CD4-positive, alpha-beta T cell treated with Interleukin-6 at 100 ng/mL for 8 hours (primary cell): ENCODE data around the gene GGA1.
A peak's percentile ranks its signal among the peaks of the same experiment; 100 is the strongest.
"Not testable (repeated sequence)": the region's sequence is repeated elsewhere in the genome, so short reads cannot be mapped to it uniquely, and the experiment has no call there.

Experiments
- DNase-seq: peaks from one replicate; pipeline ENCODE4 v3.0.0-alpha.2; 2020; ENCODE audit warnings: mixed read lengths, low spot score

GGA1 gene

DNA sequence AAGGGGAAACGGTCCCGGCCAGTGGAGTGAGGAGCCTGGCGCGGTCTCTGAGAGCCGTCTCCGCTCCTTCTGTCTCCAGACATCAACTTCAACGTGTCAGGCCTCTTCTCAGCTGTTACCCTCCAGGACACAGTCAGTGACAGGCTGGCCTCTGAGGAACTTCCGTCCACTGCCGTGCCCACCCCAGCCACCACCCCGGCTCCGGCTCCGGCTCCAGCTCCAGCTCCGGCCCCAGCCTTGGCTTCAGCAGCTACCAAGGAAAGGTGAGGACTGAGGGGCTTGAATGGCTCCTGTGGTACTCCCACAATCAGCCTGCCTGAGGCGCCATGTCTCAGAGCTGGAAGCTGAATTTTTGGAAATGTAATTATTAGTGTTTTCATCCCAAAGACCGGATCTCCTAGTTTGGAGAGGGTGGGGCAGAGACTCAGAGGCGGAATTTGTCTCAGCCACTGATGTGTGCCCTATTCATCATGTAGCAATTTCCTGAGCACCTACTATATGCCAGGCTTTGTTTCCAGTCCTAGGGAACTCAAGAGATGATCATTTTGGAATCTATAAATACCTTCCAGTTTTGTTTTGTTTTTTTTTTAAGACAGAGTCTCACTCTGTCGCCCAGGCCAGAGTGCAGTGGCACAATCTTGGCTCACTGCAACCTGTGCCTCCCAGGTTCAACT lies 42.0 kb downstream of the GGA1 start:
- DNase-seq: no peak

DNA sequence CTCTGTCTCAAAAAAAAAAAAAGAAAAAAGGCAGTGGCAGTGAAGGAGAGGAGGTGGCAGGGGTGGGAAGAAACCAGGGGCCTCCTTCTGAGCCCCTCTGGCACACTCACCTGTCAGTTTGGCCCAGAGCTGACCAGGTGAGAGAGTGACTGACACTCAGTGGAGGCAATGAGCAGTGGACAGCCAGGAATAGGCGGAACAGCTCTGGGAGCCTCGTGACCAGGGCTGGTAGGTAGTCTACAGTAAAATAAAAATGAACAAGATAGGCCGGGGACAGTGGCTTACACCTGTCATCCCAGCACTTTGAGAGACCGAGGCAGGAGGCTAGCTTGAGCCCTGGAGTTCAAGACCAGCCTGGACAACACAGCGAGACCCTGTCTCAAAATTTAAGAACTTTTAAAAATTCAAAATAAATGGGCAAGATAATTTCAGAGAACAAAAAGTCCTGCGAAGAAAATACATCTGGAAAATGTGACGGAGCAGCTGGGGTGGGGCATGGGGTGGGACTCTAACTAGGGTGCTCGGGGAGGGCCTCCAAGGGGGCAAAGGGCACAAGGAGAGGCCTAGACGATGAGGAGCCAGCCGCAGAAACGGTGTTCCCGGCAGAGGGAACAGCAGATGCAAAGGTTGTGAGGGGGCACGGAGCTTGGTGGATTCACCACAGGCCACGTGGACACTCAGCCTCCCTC lies 46.1 kb downstream of the GGA1 start:
- DNase-seq: no peak

DNA sequence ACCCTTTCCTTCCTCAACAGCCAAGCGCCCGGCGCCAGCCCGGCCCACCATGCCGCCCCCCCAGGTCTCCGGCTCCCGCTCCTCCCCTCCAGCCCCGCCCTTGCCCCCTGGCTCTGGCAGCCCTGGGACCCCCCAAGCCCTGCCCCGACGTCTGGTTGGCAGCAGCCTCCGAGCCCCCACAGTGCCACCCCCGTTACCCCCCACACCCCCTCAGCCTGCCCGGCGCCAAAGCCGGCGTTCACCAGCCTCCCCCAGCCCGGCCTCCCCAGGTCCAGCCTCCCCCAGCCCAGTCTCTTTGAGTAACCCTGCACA lies 46.6 kb downstream of the GGA1 start:
- no peak for DNase-seq

DNA sequence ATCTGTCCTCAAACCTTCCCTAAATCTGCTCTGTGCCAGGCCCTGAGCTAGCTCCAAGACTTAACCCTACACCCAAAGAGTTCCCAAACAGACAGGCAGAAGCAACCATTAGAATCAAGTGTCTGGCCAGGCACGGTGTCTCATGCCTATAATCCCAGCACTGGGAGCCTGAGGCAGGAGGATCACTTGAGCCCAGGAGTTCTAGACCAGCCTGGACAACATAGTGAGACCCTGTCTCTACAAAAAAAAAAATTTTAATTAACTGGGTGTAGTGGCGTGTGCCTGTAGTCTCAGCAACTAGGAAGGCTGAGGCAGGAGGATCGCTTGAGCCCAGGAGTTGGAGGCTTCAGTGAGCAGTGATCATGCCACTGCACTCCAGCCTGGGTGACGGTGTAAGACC lies 47.9 kb downstream of the GGA1 start:
- DNase-seq: not testable (repeated sequence)

DNA sequence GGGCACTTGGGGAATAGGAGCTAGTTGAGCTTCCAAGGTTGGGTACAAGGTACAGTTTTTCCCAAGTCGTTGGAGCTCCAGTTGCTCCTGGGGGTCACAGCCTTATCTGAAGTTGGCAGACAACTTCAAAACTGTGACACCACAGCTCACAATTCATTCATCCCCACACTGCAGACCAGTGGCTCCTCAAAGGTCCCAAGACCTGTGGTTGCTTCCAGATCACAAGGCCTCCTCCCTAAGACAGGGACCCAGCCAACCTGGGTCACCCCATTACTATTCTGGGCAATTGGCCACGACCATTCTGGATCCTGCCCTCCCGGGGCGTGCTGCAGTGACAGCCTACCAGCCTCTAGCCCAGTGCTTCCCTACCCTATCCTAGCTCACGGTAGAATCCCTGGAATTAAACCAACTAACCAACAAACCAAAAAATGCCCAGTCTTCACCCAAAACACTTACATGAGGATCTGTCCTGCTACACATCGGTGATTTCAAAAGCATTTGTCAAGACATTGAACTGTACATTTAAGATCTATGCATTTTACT lies 49.0 kb downstream of the GGA1 start:
- DNase-seq: no peak

DNA sequence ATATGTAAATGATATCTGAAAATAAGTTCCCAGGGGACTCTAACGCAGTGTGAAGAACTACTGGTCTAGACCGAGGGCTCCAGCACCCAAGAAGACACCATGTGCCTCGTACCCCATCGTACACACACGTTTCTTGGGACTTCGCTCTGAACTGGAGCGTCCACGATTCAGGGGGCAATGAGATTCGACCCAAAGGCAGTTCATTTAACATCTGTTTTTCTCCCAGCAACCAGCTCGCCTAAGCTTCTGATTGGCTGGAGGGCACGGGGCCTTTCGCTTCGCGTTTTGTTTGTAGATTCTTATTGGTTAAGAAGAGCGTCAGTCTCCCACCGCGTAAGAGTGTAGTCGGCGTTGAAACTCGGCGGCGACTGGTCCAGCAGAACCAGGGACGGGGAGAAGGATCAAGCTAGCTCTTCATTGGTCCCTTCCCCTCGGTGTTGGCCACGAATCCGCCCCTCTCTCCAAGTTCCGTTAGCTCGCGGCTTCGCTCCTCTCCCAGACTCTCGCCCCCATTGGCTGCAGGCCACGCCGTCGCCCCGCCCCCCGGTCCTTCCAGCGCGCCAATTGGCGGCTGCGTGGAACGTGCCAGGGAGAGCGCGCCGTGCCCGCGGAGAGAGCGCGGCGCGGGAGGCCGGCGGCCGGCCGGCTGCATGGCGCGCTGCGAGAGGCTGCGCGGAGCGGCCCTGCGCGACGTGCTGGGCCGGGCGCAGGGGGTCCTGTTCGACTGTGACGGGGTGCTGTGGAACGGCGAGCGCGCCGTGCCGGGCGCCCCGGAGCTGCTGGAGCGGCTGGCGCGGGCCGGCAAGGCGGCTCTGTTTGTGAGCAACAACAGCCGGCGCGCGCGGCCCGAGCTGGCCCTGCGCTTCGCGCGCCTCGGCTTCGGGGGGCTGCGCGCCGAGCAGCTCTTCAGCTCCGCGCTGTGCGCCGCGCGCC lies 49.8 kb downstream of the GGA1 start, which contains the start of gene PDXP:
Gene PDXP, plus strand, starts transcription at position 591 of the 933 bp plus-strand sequence. Its CDS starts 60 bp downstream, at position 651.
- peak; percentile 99 for DNase-seq

DNA sequence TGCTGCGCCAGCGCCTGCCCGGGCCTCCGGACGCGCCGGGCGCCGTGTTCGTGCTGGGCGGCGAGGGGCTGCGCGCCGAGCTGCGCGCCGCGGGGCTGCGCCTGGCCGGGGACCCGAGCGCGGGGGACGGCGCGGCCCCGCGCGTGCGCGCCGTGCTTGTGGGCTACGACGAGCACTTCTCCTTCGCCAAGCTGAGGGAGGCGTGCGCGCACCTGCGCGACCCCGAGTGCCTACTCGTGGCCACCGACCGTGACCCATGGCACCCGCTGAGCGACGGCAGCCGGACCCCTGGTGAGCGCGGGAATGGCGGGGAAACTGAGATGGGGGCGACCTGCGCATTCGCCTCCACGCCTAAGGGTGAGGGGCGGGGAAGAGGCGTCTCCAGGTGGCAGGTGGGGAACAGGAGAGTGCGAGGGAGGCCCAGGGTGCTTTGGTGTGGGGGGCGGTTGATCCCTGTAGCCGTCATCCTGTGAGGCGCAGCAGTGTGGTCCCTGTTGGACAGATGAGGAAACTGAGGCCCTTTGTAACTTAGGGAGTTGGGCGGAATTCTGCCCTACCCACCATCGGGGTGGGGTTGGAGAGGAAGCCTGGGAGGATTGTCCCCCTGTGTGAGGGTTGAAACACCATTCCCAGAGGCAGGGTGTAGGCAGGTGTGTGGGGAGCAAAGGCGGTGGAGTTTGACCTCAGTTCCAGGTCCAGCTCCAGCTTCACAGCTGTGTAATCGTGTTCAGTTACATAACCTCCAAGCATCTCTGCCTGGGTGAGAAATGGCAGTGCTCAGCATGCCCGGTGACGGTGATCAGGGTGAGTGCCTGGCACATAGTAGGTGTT lies 50.6 kb downstream of the GGA1 start:
- DNase-seq: no peak

DNA sequence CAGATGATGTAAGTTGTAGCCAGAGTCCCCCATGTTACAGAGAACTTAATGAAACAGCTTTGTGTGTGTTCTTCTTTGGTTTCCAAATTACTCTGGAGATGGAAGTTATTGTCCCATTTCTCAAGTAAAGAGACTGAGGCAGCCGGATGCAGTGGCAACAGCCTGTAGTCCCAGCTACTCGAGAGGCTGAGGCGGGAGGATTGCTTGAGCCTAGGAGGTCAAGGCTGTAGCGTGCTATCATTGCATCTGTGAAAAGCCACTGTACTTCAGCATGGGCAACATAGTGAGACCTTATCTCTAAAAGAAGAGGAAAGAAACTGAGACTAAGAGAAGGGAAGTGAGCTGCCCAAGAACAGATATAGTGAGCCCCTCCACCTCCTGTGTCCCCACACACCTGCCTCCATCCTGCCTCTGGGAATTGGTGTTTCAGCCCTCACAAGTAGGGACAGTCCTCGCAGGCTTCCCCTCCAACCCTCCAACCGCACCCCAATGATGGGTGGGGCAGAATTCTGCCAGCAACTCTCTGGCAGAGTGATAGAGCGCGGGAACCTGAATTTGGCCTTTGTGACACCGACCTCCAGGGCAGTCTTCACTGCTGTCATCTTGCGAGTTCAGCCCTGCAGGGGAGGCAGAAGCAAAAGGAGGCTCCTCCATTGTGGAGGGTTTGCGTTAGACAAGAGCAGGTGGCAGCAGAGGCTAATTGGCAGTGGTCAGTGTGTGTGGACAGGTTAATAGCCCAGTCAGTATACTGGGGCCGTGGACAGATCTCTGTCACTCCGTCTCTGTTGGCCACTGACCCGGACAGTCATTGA lies 51.5 kb downstream of the GGA1 start:
- no peak for DNase-seq

DNA sequence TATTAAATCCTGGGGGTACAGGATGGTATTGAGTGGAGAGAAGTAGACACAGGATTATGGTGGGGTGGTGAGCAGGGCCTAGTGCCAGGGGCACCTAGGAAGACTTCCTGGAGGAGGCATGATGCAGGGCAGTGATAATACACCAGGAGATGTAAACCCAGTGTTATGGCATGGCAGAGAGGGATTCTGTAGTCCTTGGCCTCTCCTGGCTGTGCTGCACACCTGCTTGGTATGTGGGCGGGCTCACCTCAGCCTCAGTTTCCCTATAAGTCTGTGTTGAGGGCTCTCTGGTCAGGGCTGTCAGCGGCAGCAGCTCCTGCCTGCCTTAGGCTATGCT lies 52.0 kb downstream of the GGA1 start:
- no peak for DNase-seq

DNA sequence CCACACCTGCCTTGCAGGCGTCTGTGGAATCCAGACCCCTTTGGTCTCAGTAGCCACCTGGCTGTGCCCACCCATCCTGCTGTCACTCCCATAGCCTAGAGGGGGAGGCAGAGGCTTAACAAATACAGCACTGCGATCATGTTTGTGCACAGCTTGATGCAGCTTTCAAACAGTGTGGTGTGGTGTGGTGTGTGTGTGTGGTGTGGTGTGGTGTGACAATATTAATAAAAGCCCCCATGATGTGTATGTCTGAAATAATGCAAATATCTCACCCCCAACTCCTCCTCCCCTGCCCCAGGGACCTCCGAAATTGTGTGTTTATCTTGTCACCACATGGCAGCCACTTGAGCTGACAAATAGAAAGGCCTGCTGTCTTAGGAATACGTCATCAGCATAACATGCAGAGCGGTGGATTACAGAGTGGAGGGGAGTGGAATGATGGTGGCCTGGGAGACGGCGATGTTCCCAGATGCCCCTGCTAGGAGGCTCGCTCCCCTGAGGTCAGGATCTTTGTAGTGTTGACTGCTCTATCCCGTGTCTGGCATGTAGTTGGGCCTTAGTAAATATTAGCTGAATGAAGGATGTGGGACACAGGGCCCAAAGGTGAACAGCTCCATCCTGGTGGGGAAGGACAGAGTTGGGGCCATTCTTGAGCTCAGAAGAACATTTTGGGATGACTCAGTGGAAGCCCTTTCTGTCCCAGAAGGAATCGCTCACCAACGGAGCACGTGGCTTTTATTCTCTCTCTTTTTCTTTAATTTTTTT lies 52.7 kb downstream of the GGA1 start:
- no peak for DNase-seq

DNA sequence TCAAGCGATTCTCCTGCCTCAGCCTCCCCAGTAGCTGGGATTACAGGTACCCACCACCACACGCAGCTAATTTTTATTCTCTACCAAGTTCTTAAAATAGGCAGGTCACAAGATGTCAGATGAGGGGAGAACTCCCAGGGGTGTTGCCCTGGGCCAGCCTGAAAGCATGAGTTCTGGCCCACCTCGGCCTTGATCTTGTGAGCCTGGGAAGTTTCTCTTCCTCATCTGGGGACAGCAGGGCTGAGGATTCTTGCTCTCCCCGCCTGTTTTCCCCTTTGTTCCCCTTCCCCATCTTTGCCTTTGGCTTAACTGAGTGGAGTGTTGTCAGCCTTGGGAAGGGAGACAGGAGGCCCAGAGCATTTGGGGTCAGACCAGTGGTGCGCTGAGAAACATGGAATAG lies 53.4 kb downstream of the GGA1 start:
- no peak for DNase-seq

DNA sequence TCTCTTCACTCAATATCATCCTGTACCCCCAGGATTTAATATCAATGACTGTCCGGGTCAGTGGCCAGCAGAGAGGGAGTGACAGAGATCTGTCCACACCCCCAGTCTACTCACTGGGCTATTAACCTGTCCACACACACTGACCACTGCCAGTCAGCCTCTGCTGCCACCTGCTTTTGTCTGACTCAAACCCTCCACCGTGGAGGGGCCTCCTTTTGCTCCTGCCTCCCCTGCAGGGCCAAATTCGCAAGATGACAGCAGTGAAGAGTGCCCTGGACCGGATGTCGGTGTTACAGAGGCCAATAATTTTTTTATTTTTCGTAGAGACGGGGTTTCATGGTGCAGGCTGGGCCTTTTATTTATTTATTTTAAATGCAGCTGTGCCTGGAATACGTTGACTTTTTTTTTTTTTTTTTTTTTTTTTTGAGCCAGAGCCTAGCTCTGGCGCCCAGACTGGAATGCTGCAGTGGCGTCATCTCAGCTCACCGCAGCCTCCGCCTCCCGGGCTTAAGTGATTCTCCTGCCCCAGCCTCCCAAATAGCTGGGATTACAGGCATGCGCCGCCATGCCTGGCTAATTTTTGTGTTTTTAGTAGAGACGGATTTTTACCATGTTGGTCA lies 55.0 kb downstream of the GGA1 start:
- DNase-seq: no peak

DNA sequence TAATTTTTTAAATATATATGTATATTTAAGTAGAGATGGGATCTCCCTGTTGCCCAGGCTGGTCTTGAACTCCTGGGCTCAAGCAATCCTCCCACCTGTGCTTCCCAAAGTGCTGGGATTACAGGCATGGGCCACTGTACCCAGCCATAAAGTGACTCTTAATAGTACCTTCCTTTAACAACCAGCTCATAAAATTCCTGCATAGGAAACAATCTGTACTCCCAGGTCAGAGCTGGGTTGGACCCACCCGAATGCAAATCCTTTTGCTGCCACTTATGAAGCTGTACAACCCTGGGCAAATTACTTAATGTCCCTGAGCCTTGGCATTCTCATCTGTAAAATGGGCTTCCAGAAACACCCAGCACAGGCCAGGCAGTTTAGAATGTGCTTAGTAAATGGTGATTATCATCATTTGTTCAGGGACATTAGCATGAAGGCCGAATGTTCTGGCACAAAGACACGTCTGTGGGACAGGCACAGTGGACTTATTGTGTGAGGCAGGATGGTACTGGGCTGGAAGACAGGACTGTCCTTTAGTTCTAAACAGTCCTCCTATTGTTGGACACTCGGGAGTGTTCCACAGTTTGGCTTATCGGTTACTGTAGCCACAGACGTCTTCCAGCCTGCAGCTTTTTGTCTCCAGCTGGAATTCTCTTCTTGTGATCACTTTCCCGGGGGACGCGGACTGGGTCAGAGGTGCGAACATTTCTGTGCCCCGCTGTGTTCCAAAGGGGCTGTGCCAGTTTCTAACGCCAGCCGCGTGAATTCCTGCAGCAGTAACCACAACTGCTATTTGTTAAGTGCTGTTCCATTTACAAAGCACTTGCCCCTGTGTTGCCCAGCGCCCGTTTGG lies 55.8 kb downstream of the GGA1 start:
- DNase-seq: no peak

DNA sequence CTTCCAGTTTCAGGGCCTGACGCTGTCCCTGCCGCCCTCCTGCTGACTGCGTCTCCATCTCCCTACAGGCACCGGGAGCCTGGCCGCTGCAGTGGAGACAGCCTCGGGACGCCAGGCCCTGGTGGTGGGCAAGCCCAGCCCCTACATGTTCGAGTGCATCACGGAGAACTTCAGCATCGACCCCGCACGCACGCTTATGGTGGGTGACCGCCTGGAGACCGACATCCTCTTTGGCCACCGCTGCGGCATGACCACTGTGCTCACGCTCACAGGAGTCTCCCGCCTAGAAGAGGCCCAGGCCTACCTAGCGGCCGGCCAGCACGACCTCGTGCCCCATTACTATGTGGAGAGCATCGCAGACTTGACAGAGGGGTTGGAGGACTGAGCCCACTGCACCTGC lies 56.9 kb downstream of the GGA1 start:
- DNase-seq: no peak

DNA sequence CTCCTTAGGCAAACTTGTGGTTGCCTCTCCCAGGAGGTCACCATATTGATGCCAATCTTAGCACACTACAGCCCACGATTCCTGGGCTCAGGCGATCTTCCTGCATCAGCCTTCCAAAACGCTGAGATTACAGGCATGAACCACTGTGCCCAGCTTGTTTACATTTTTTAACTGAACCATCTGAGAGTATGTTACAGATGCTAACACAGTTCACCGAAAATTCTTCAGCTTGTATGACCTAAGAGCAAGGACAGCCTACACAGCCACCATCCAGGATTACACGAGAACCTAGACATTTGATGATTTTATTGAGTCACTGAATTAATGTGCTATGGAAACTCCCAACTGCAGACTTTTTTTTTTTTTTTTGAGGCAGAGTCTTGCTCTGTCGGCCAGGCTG lies 61.0 kb downstream of the GGA1 start:
- DNase-seq: no peak

DNA sequence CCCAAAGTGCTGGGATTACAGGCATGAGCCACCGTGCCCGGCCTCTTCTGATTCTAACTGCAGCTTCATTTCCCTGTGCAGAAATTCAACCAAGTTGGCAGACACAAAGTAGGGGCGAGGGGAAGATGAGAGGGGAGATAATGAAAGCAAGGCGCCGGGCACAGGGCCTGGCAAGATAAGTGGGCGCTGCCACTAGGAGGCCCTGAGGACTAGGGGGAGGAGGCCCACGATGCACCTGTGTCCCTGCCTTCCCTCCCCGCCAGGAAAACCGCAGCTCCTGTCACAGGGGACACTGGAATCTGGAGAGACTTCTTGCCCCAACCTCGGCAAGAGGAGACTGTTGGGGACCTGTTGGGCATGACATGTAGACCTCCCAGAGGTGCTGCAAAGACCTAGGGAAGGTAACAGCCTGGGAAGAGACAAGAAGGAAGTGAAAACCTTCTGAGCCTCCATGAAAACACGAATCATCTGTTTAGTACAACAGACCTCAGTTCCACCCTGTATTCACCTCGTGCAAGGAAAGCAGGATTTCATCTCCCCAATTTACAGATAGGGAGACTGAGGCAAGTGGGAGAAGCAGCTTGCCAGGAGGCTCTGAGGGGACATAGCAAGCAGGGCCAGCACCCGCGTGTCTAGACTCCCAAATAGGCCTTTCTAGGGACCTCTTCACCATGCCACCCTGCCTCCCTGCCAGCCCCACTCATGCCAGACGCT lies 63.7 kb downstream of the GGA1 start:
- no peak for DNase-seq

DNA sequence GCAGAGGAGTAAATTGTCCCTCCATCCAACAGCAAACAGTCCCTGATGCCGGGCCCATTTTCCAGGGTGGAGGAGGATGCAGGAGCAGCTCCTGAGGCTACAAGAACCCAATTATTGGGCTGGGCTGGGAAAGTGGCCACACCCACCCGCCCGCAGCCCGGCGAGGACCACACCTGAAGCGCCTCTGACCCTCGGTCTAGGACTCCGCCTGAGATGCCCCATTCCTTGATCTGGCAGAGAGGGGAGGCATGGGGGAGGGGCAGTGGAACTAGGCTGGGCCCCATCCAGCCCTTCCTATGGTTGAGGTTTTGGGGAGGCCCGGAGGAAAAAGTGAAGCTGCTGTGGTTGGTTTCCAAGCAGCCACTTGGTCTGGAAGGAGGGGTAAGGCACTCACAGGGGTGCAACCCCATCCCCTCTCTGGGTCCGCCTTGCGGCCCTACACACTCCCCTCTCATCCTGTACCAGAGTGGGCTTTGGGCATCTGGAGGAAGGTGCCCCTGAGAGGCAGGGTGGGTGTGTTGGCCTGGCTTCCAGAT lies 64.4 kb downstream of the GGA1 start:
- DNase-seq: no peak

DNA sequence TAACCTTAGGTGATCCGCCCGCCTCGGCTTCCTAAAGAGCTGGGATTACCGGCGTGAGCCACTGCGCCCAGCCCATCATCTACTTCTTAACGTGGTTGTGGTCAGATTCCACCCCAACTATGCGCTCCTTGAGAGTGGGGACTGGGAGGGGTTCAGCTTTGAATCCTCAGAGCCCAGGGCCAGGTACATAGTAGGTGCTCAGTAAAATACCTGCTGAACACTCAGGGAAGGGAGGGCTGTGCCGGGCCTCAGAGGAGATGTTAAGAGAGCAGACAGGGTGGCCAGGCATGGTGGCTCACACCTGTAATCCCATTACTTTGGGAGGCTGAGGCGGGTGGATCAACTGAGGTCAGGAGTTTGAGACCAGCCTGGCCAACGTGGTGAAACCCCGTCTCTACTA lies 65.6 kb downstream of the GGA1 start:
- DNase-seq: no peak
